ENCODE data around the gene ABCB7.

GRCh38 chrX:75115707-75116413 lies 40.2 kb downstream of the ABCB7 start:
- TF ChIP-seq, protein P1, sequence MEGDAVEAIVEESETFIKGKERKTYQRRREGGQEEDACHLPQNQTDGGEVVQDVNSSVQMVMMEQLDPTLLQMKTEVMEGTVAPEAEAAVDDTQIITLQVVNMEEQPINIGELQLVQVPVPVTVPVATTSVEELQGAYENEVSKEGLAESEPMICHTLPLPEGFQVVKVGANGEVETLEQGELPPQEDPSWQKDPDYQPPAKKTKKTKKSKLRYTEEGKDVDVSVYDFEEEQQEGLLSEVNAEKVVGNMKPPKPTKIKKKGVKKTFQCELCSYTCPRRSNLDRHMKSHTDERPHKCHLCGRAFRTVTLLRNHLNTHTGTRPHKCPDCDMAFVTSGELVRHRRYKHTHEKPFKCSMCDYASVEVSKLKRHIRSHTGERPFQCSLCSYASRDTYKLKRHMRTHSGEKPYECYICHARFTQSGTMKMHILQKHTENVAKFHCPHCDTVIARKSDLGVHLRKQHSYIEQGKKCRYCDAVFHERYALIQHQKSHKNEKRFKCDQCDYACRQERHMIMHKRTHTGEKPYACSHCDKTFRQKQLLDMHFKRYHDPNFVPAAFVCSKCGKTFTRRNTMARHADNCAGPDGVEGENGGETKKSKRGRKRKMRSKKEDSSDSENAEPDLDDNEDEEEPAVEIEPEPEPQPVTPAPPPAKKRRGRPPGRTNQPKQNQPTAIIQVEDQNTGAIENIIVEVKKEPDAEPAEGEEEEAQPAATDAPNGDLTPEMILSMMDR (conservative IDR thresholded peaks at IDR 0.05 in 1 of 2, IDR thresholded peaks at IDR 0.05 in 1 of 2; ENCODE audit: extremely low read depth in 1 of 2, insufficient read depth in 1 of 2, low read depth in 1 of 2, low read length in 2 of 2) = no peak
- no peak for TF ChIP-seq EZH2 (IDR thresholded peaks at IDR 0.05; ENCODE audit: borderline replicate concordance, low read length)

All from mammary epithelial cell (primary cell).